Activated B cell treated with CpG ODN at 0.5 μM for 24 hours (primary cell): Measurements from ENCODE around the gene ZNF506. TPM values are rescaled to one million over a fixed set of nuclear protein-coding genes. Genes with fewer than 3 reads are reported as not detected.
"Not testable (repeated sequence)": the region's sequence is repeated elsewhere in the genome, so short reads cannot be mapped to it uniquely, and the experiment has no call there.

ENCODE experiments used
- ATAC-seq: fragments of 200-7000 bp; cut with Tn5 transposase; one replicate; pipeline ENCODE4 v1.10.0; 2021; ENCODE audit warnings: low read depth, mild to moderate bottlenecking, moderate library complexity
- CTCF ChIA-PET: fragments of 350-600 bp; sonication (Branson Sonifier 250); formaldehyde crosslinking; loops from one replicate; lab custom pipeline; 2021; ENCODE audit warnings: antibody characterized with exemption; lab: Charles Lee
- POLR2A ChIA-PET: fragments of 350-600 bp; sonication (Branson Sonifier 250); formaldehyde crosslinking; loops from one replicate; lab custom pipeline; 2021; ENCODE audit warnings: antibody characterized with exemption; lab: Charles Lee
- DNase-seq: peaks from one replicate; pipeline ENCODE4 v3.0.0; 2022
- H3K27ac Mint-ChIP-seq: one replicate; pipeline ENCODE4 v1.8.0; 2020; ENCODE audit warnings: mixed read lengths
- H3K27me3 Mint-ChIP-seq: one replicate; pipeline ENCODE4 v1.8.0; 2021; ENCODE audit warnings: mixed read lengths
- H3K36me3 Mint-ChIP-seq: one replicate; pipeline ENCODE4 v1.8.0; 2021; ENCODE audit warnings: low read depth, mixed read lengths
- H3K4me1 Mint-ChIP-seq: one replicate; pipeline ENCODE4 v1.8.0; 2021; ENCODE audit warnings: mixed read lengths
- H3K4me3 Mint-ChIP-seq: one replicate; pipeline ENCODE4 v1.8.0; 2020; ENCODE audit warnings: mild to moderate bottlenecking, mixed read lengths
- H3K9me3 Mint-ChIP-seq: one replicate; pipeline ENCODE4 v1.8.0; 2020; ENCODE audit warnings: mixed read lengths
- CTCF ChIP-seq: fragments of 200-600 bp; IDR thresholded peaks from one replicate; pipeline ENCODE4 v1.8.0; 2022; ENCODE audit warnings: antibody characterized with exemption, mild to moderate bottlenecking
- intact Hi-C: fragments of 100-400 bp; cut with micrococcal nuclease; formaldehyde crosslinking; loops from one replicate; pipeline ENCODE4 v1.15.1; 2024
- total RNA-seq: library from RNA; stranded (reverse); gene quantifications from 2 replicates; pipeline ENCODE4 v1.2.3, GENCODE V29; 2022

ZNF506 gene
- total RNA-seq, 1 donor from 2014 or later: 78.6 TPM

- ATAC-seq: no peak
- CTCF ChIA-PET: no interaction called here
- POLR2A ChIA-PET: no interaction called here
- no peak overlapping the region for H3K4me3 Mint-ChIP-seq
- H3K4me1 Mint-ChIP-seq: peaks cover 29% of the 10 kb centered on the region
- H3K36me3 Mint-ChIP-seq: peaks cover 58% of the 10 kb centered on the region
- no peaks in the 10 kb centered on the region for H3K9me3 Mint-ChIP-seq
- no peak for DNase-seq
- H3K27me3 Mint-ChIP-seq: no peaks in the 10 kb centered on the region
- intact Hi-C loops: no loop called here
- H3K27ac Mint-ChIP-seq: no peak overlapping the region
- no peak for TF ChIP-seq CTCF
Observed at GRCh38 chr19:19782783-19783182, 38.8 kb downstream of the ZNF506 start.

GRCh38 chr19:19781791-19782190 lies 39.8 kb downstream of the ZNF506 start:
- H3K27me3 Mint-ChIP-seq, intact Hi-C loops, DNase-seq, H3K9me3 Mint-ChIP-seq, H3K27ac Mint-ChIP-seq, CTCF ChIA-PET, H3K4me3 Mint-ChIP-seq, ATAC-seq: not testable (repeated sequence)
- H3K36me3 Mint-ChIP-seq: peaks cover 50% of the 10 kb centered on the region
- POLR2A ChIA-PET: interaction anchor here (1.0 kb wide), 1 partner anchor 49 kb away, joined by 4 read pairs; the partner anchor contains the start of gene ZNF14
- peaks cover 39% of the 10 kb centered on the region for H3K4me1 Mint-ChIP-seq

GRCh38 chr19:19778666-19779065 lies 42.9 kb downstream of the ZNF506 start:
- TF ChIP-seq CTCF: no peak
- POLR2A ChIA-PET: interaction anchor here (1.1 kb wide), 1 partner anchor 9 kb away, joined by 3 read pairs; no protein-coding TSS in a partner anchor
- Mint-ChIP-seq H3K27me3 (no peaks in the 10 kb centered on the region), H3K4me1 (peaks cover 54% of the 10 kb centered on the region), H3K36me3 (peaks cover 36% of the 10 kb centered on the region), H3K9me3 (no peaks in the 10 kb centered on the region), H3K4me3 (peak overlapping the region; percentile 97), H3K27ac (no peak overlapping the region)
- intact Hi-C loops: no loop called here
- ATAC-seq (no peak), DNase-seq (no peak)
- CTCF ChIA-PET: no interaction called here

- Mint-ChIP-seq H3K9me3 (no peaks in the 10 kb centered on the region), H3K4me3 (peak overlapping the region; percentile 97), H3K27me3 (no peaks in the 10 kb centered on the region), H3K36me3 (peaks cover 33% of the 10 kb centered on the region), H3K27ac (peak overlapping the region; percentile 9), H3K4me1 (peaks cover 51% of the 10 kb centered on the region)
- ChIA-PET CTCF (no interaction called here), POLR2A (interaction anchor here (1.0 to 3.5 kb wide), 4 partner anchors 10 to 123 kb away, joined by 3 to 29 read pairs (median 12); partner anchors contain the start of genes ZNF253, ZNF506 and ZNF93)
- intact Hi-C loops: loop anchor here (2.0 kb wide), 3 partner anchors 245 to 389 kb away; partner anchors contain the start of gene ZNF486
- ATAC-seq (no peak), DNase-seq (no peak)
- no peak for TF ChIP-seq CTCF
Observed at GRCh38 chr19:19777692-19778091, 43.9 kb downstream of the ZNF506 start.

GRCh38 chr19:19776206-19777008 lies 45.1 kb downstream of the ZNF506 start:
- peak; percentile 84 for DNase-seq
- peak; percentile 99 for ATAC-seq
- ChIA-PET POLR2A (interaction anchor here (0.5 to 3.5 kb wide), 19 partner anchors 12 to 276 kb away, joined by 3 to 45 read pairs (median 5); partner anchors contain the start of genes ATP13A1, ZNF101, ZNF14 and ZNF253), CTCF (interaction anchor here (0.7 to 1.0 kb wide), 2 partner anchors 89 to 156 kb away, joined by 3 to 4 read pairs; partner anchors contain the start of gene ZNF253)
- Mint-ChIP-seq H3K4me3 (peak overlapping the region; percentile 97), H3K36me3 (peaks cover 22% of the 10 kb centered on the region), H3K27ac (peak overlapping the region; percentile 88), H3K9me3 (no peaks in the 10 kb centered on the region), H3K27me3 (no peaks in the 10 kb centered on the region), H3K4me1 (peaks cover 45% of the 10 kb centered on the region)
- TF ChIP-seq CTCF: no peak
- intact Hi-C loops: loop anchor here (1.0 to 2.0 kb wide), 10 partner anchors 43 to 390 kb away; partner anchors contain the start of genes ATP13A1, GMIP, ZNF101 and ZNF14
